ENCODE measurements around the gene KCNK18.
"Not testable (repeated sequence)": the region's sequence is repeated elsewhere in the genome, so short reads cannot be mapped to it uniquely, and the experiment has no call there.

KCNK18 gene

GRCh38 chr10:117224881-117225280 lies 27.6 kb downstream of the KCNK18 start:
- peaks cover 4% of the 10 kb centered on the region for H3K9me3 Mint-ChIP-seq

GRCh38 chr10:117226813-117227451 lies 29.6 kb downstream of the KCNK18 start:
- Mint-ChIP-seq H3K27ac (no peak overlapping the region), H3K4me3 (no peak overlapping the region), H3K27me3 (ENCODE audit: low read depth) (peaks cover 75% of the 10 kb centered on the region), H3K4me1 (peaks cover 14% of the 10 kb centered on the region), H3K9me3 (peaks cover 13% of the 10 kb centered on the region), H3K36me3 (ENCODE audit: low read depth) (no peaks in the 10 kb centered on the region)
- peak in 2 of 3 experiments; percentile 17 to 38 for TF ChIP-seq CTCF (IDR thresholded peaks at IDR 0.05; ENCODE audit: unreplicated experiment in 3 of 3)

More at GRCh38 chr10:117224881-117225280, 27.6 kb downstream of the KCNK18 start:
- no peak overlapping the region for H3K4me3 Mint-ChIP-seq
- H3K27me3 Mint-ChIP-seq (ENCODE audit: low read depth): peaks cover 71% of the 10 kb centered on the region
- no peak for TF ChIP-seq CTCF (IDR thresholded peaks at IDR 0.05; ENCODE audit: unreplicated experiment in 3 of 3)
- H3K36me3 Mint-ChIP-seq (ENCODE audit: low read depth): no peaks in the 10 kb centered on the region
- H3K27ac Mint-ChIP-seq: no peak overlapping the region
- peaks cover 14% of the 10 kb centered on the region for H3K4me1 Mint-ChIP-seq

- TF ChIP-seq CTCF (IDR thresholded peaks at IDR 0.05; ENCODE audit: unreplicated experiment in 3 of 3): no peak
- H3K4me3 Mint-ChIP-seq: no peak overlapping the region
- H3K9me3 Mint-ChIP-seq: peaks cover 13% of the 10 kb centered on the region
- peaks cover 77% of the 10 kb centered on the region for H3K27me3 Mint-ChIP-seq (ENCODE audit: low read depth)
- peaks cover 9% of the 10 kb centered on the region for H3K4me1 Mint-ChIP-seq
- H3K36me3 Mint-ChIP-seq (ENCODE audit: low read depth): no peaks in the 10 kb centered on the region
- no peak overlapping the region for H3K27ac Mint-ChIP-seq
These were observed 30.9 kb downstream of the KCNK18 start for GRCh38 chr10:117228210-117228609.

- not testable (repeated sequence) for H3K36me3 Mint-ChIP-seq (ENCODE audit: low read depth); H3K4me1 Mint-ChIP-seq; H3K27ac Mint-ChIP-seq; H3K4me3 Mint-ChIP-seq
- Mint-ChIP-seq H3K27me3 (ENCODE audit: low read depth) (peaks cover 83% of the 10 kb centered on the region), H3K9me3 (peaks cover 13% of the 10 kb centered on the region)
These were observed 32.8 kb downstream of the KCNK18 start for GRCh38 chr10:117230107-117230506.

GRCh38 chr10:117237401-117237991 lies 40.2 kb downstream of the KCNK18 start:
- TF ChIP-seq CTCF (IDR thresholded peaks at IDR 0.05; ENCODE audit: unreplicated experiment in 3 of 3): no peak
- Mint-ChIP-seq H3K27me3 (ENCODE audit: low read depth) (peaks cover 85% of the 10 kb centered on the region), H3K27ac (no peak overlapping the region), H3K4me3 (no peak overlapping the region), H3K36me3 (ENCODE audit: low read depth) (no peaks in the 10 kb centered on the region), H3K9me3 (no peaks in the 10 kb centered on the region), H3K4me1 (peaks cover 5% of the 10 kb centered on the region)

- no peak overlapping the region for H3K27ac Mint-ChIP-seq
- no peak overlapping the region for H3K4me3 Mint-ChIP-seq
- no peak for TF ChIP-seq CTCF (IDR thresholded peaks at IDR 0.05; ENCODE audit: unreplicated experiment in 3 of 3)
- H3K27me3 Mint-ChIP-seq (ENCODE audit: low read depth): peaks cover 89% of the 10 kb centered on the region
- no peaks in the 10 kb centered on the region for H3K36me3 Mint-ChIP-seq (ENCODE audit: low read depth)
- no peaks in the 10 kb centered on the region for H3K9me3 Mint-ChIP-seq
- H3K4me1 Mint-ChIP-seq: peaks cover 5% of the 10 kb centered on the region
These were observed 41.8 kb downstream of the KCNK18 start for GRCh38 chr10:117239051-117239450.
